CD4-positive, alpha-beta T cell treated with Interleukin-15 for 1 hour (primary cell): ENCODE measurements around the gene PSD.

Experiments used
- DNase-seq: peaks from one replicate; pipeline ENCODE4 v3.0.0-alpha.2; 2020

Gene PSD

GRCh38 chr10:102419269-102420180 is 940 bp upstream of the PSD start:
- peak; percentile 51 for DNase-seq

DNA sequence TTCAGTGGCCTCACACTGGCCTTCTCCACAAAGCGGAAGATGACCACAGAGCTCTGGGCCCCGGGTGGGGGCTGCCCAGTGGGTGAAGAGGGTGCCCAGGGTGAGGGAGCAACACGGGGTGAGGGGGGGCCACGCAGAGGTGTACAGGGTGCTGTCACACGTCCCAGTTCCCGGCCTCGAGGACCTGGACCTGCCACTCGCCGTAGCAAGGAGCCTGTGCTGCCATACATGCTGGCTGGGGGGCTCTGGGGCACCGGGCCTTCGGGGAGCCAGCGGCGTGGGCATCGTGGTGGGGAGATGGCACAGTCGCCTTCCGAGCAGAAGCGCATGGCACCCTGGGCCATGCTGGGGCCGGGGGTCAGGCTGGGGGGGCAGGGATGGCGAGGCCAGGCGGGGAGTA is 1.9 kb downstream of the PSD start:
- DNase-seq = no peak

- DNase-seq = no peak
Measured at GRCh38 chr10:102416283-102416682, 2.3 kb downstream of the PSD start.

DNA sequence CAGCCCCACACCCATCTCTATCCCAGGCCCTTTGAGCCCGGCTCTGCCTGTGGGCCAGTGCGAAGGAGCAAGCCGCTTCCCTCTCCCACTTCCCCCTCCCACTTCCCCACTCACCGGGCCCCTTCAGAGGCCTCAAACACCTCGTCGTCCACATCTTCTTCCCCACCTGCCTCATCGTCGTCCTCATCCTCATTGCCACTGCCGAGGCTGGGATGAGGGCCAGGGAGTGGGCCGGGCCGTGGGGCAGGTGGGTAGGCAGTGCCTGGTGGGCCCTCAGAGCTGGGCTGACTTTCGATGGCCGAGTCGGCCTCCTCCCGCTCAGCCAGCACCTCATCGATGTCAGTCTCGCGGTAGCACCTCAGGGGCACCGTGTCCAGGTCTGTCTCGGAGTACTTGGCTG is 3.8 kb downstream of the PSD start:
- no peak for DNase-seq

DNA sequence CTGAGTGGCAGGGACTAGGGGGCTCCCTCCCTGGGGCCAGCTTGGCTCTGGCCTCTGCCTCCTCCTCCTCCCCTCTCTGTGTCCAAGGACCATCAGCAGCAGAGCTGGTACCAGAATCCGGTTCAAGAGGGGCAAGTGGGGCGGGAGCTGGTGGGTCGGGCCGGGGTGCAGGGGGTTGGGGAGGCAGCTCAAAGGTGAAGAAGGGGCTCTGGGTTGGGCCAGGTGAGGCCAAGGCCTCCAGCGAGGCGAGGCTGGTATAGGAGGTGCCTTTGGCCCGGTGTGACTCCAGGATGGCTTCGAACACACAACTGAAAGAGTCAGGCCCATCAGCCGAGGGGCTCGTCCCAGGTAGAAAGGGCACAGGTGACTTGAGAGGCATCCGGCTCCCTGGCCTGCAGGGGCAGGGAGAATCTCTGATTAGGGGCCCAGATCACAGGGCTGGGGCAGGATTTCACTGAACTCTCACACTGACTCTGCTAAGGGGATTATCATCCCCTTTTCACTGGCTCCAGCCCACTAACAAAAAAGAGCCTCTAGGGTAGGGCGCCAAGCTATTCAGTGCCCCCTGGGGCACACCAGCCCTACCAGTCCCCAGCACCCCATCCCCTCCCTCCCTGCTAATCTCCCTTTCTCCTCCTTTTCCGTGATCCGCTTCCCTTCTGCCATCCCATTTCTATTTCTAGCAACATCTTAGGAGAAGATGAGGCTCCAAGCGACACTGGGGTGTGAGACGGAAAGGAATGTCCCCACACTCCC is 4.6 kb downstream of the PSD start:
- no peak for DNase-seq

DNA sequence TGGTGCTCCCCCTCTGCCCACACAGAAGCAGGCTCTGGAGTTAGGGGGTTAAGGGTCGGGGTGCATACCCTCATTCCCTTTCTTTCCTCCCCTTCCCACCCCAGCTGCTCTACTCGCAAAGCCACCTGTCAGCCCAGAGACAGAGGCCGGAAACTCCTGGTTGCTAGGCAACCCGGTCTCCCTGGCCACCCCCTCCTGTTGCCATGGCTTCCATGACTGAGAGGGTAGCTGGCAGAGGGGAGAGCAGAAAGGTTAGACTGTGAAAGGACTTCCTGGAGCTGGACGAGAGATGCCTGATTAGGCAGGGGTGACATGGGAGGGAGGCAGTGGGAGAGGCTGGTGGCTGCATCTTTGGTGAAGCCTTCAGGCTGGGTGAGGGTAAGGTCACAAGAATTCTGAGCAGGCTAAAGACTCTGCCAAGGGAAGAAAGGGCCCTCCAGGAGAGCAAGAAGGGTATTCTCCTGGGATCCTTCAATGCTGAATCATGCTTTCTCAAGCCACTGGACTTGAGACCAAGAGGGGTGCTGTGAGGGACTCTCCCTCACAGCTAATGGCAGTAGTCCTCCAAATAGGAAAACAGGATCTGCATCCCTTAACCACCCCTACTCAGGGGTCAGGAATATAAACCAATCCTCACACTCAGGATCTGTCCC is 5.4 kb downstream of the PSD start:
- peak; percentile 59 for DNase-seq

- no peak for DNase-seq
Measured at GRCh38 chr10:102412293-102412692, 6.3 kb downstream of the PSD start.

DNA sequence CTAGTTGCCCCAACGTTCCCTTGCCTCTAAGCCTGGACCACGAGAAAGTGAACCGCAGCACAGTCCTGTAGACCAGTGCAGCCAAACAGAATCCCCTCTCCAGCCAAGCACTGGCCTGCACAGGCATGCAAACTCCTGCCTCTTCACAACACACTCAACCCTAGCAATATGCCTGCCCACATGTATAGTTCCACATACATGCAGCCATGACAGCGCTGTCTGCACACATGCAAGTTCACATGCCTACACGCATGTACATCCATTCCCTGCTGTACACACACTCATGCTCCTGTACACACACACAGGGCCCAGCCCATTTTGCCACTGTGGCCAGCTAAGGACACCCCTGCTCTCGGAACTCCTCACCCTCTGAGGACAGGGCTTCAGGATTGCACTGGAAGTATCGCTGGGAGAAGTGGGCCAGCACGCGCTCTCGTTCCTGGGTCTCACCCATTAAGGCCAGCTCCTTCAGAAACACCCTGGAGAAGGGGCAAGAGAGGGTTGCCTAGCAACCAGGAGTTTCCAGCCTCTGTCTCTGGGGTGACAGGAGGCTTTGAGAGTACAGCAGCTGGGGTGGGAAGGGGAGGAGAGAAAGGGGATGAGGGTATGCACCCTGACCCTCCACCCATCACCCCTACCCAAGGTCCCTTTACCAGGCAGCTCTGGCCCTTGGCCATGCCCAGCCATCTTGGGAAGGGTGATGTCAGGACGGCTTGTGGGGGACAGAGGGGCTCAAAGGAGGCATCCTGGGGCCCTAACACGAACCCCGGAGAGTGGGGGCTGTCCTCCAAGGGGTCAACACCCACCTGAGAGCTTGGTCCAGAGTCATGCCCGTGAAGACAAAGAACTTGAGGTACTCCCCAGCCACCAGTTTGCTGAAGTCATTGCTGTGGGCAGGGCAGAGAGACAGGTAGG is 7.0 kb downstream of the PSD start:
- DNase-seq = no peak

- peak; percentile 61 for DNase-seq
Measured at GRCh38 chr10:102410429-102411073, 8.0 kb downstream of the PSD start.

- no peak for DNase-seq
Measured at GRCh38 chr10:102409604-102410428, 8.8 kb downstream of the PSD start.

- DNase-seq = peak; percentile 75
Measured at GRCh38 chr10:102408728-102409603, 9.6 kb downstream of the PSD start.

DNA sequence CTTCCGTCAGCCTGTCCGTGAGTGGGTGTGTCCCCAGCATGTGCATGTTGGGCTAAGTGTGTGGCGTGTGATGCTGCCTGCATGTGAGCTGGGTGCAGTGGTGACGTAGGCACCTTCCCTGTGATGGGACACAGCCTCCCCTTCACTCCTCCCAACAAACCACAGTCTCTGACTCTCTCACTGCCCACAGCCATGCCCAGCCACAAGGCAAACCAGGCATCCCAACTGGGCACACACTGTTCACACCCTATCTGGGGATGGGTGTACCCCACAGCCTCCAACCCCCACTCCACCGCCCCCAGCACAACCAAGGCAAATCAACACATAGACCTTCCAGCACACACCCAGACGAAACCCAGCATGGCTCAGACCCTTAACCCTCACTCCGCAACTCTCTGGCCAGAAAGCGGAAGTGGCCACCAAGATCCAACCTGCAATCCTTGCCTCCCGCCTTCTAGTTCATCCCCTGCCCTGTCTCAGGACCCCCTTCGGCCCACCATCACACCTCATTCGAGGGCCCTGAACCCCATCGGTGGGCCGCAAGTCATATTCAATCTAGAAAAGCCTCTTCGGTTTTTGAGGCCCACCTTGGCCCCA is 10.4 kb downstream of the PSD start:
- DNase-seq = no peak

- DNase-seq = no peak
Measured at GRCh38 chr10:102407425-102408130, 11.0 kb downstream of the PSD start.

DNA sequence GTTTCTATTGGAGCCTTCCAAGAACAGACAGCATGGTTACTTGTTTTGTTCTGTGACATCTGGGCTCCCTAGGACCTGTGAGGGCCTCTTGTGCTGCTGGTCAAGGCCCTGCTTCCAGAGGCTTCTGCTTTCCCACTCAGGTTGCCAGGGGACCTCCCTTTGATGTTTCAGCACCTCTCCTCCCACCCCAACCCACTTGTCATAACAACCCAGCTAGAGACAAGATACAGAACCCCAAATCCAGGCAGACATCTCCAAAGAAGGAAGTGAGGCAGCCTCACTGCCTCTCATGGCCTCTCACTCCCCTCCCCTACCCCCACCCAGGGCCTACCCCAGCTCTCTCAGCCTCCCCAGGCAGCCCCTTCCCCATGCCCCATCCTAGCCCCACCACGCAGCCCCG is 11.8 kb downstream of the PSD start:
- DNase-seq = no peak

DNA sequence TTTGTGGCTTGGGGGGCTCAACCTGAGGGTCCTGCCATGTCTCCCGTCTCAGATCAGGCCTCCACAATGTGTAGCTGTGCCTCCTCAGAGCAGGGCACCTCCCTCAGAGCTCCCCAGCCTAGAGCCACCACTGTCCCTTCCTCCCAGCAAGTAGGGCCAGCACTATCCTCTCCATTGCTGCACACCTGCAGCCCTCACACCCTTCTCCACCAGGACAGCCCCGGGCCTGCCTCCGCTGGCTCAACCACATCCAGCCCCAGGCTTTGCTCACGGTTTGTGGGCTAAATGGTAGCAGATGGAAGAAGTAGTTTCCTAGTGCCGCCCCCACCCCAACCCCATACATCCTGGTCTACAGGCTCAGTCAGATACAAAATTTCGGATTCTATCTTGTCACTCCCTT is 13.0 kb downstream of the PSD start:
- no peak for DNase-seq

GRCh38 chr10:102405108-102405571 is 13.4 kb downstream of the PSD start:
- DNase-seq = no peak

DNA sequence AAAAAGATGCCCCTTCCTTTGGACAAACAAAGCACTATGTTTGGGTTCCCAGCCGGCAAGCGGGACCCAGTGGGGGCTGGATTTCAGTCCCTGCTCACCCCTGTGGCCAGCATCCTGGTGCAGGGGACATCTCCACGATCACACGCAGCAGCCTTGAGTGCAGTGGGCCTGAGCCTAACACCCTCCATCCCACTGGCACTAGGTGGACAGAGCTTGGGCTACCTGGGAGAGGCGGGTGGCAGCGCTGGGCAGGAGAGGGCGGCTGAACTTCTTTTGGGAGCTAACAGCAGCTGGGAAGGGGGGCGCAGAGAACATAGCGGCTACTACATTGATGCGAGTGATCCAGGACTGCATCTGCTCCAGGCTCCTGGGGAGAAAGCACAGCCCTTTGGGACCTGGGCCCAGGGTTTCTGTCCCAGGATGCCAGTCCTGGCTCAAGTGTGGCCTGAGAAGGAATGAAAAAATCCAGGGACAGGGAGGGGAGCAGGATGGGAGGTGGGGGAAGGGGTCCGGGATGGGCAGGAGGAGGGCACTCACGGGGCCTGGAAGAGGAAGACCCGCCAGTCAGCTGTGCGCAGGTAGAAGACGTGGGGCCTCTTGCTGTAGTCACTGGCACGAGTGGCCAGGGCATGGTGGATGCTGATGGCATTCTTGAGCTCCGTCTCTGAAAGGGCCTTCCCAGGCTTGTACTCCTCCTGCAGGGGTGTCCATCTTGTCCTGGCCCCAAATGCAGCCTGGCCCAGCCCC is 14.1 kb downstream of the PSD start:
- DNase-seq = no peak

GRCh38 chr10:102403115-102403514 is 15.5 kb downstream of the PSD start:
- no peak for DNase-seq
